Activated CD4-positive, alpha-beta T cell treated with anti-CD3 and anti-CD28 coated beads, Interleukin-10, Interleukin-2, amounts not matched to agents 100 ng/mL and 50 ng/mL, durations not matched to agents 16 hours and 8 hours (primary cell): ENCODE data around the gene LGR6.

Source experiments
- DNase-seq: peaks from one replicate; pipeline ENCODE4 v3.0.0-alpha.2; 2020

The LGR6 gene

DNA sequence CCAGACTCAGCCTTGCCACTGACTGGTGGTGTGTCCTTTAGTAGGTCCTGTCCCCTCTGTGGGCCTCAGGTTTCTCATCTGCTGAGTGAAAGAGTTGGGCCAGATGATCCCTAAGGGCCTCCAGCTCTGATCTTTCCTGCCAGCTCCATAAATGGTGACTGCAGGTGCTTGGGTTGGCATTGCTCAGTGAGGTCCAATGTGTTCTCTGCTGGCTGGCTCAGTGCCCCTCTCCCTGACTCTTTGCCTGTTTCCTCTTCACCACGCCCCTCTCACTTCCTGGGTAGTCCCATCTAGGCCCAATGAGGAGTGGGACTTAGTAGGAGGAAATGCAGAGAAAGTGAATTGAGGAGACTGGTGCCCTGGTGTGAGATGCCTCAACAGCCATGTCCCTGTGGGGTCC is 111.6 kb downstream of the LGR6 start:
- DNase-seq: no peak

- no peak for DNase-seq
These were observed 113.1 kb downstream of the LGR6 start for GRCh38 chr1:202306535-202307345.

- no peak for DNase-seq
These were observed 116.6 kb downstream of the LGR6 start for GRCh38 chr1:202310071-202310725.

- DNase-seq: no peak
These were observed 117.1 kb downstream of the LGR6 start for GRCh38 chr1:202310746-202311145.

DNA sequence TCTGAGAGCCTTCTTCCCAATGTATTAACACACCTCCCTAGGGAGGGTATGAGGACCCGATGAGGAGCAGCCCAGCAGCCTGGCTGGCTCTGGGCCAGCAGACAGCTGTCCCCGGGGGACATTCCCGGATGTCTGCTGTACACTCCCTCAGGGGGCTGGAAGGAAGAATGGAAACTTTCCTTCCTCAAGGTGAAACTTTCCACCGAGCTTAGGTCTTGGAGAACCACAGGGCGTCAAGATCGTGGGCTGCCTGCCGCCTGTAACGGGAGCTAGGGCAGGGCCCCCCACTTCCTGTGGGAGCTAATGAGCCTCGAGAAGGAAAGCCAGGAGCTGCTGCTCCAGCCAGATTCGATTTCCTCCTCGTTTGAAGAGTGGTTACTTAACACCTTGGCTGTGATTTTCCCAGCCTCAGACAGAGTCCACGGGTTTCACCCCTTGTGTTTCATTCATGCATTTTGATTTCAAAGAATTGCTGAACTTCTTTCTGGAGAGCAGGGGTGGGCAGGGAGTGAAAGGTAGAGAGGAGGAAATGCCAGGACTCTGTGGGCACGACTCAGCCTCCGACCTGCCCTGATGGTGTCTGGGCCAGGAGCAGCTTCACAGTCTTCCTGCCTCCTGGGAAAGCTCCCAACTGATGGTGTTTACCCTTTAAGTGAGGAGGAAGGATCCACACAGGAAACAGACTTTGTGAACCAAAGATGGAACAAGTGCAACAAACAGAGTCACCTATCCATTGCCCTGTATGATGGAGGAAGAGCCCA is 118.5 kb downstream of the LGR6 start:
- no peak for DNase-seq

GRCh38 chr1:202315576-202316168 is 122.1 kb downstream of the LGR6 start:
- DNase-seq: peak; percentile 76

DNA sequence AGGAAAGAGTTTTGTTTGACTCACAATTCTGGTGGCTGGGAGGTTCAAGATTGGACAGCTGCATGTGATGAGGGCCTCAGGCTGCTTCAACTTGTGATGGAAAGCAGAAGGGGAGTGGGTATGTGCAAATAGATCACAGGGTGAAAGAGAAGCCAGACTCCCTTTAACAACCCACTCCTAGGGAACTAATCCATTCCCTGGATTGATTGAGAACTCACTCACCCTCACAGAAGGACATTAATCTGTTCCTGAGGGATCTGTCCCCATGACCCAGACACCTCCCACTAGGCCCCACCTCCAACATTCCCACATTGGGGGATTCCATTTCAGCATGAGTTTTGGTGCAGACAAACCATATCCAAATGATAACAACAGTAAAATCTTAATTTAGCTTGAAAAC is 122.6 kb downstream of the LGR6 start:
- no peak for DNase-seq

GRCh38 chr1:202317941-202318925 is 124.6 kb downstream of the LGR6 start:
- no peak for DNase-seq

GRCh38 chr1:202319381-202320080 is 125.9 kb downstream of the LGR6 start:
- DNase-seq: peak; percentile 28

DNA sequence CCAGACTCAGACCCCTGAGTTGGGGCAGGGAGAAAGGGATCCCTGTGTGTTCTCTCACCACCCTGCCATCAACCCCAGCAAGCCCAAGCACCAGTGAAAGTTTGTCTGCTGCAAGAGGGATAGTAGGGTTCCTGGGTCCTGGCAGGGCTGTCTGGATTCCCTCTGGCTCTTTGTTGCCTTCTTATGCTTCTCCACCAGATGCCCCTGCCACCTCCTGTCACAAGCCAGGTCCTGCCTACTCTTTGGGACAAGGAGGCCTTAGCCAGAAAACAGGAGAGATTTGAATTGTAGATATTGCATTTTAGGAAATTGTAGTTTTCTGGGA is 126.4 kb downstream of the LGR6 start:
- DNase-seq: no peak

- no peak for DNase-seq
These were observed 130.1 kb downstream of the LGR6 start for GRCh38 chr1:202323731-202324130.

DNA sequence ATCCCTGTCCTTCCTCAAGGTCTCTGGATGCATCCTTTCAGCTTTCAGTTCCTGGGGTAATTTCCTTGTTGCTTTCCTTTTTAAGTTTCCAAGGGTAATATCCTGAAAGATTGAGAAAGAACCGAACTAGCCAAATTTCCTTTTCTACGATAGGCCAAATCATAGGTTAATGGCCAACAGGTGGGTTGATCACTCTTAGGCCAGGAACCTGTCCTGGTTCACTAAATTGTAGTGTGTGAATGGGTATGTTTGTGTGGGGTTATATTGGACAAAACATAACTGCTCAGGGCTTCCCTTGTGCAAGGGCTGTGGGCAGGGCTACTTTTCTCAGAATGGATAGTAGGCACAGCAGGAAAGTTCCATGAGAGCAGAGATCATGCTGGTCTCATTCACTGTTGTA is 131.0 kb downstream of the LGR6 start:
- no peak for DNase-seq

DNA sequence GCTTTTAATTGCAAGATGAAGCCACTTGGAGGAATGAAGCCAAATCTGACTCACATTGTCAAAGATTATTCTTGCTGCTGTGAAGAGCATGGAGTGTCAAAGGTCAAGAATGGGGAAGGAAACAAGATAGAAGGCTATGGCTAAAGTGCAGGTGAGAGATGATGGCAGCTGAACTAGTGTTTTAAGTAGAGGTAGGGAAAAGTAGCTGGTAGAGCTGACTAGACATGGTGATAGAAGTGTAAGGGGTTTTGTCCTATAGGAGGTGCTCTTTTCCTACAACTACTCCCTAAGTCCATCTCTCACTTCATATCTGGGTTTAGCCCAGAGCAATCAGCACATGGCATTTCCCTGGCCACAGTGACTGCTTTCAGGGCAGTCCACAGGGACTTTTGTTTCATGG is 136.3 kb downstream of the LGR6 start:
- DNase-seq: no peak

GRCh38 chr1:202333861-202334260 is 140.3 kb downstream of the LGR6 start:
- no peak for DNase-seq

GRCh38 chr1:202343652-202344349 is 150.2 kb downstream of the LGR6 start:
- DNase-seq: peak; percentile 66

- no peak for DNase-seq
These were observed 154.5 kb downstream of the LGR6 start for GRCh38 chr1:202348005-202348508.

DNA sequence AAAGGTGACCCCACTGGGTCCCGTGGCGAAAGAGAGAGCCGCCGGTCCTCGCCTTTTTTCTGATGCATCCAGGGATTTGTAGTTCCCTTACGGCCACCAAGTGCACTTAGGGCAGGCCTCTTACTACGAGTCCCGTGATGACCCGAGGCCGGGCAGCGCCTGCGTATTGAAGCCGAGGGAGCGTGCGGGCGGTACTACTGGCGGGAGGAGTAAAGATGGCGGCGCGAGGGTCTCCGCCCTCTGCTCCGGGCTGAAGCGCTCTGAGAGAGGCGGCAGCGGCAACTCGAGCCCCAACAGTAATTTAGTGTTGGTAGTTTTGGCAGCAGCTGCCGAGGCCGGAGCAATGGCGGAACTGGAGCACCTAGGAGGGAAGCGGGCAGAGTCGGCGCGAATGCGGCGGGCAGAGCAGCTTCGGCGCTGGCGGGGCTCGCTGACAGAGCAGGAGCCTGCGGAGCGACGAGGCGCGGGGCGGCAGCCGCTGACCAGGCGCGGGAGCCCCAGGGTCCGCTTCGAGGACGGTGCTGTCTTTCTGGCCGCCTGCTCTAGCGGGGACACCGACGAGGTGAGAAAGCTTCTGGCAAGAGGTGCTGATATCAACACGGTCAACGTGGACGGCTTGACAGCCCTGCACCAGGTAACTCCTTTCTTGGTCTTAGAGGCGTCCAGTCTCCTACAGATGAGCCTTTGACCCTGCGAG is 155.1 kb downstream of the LGR6 start, which contains the start of gene PPP1R12B:
TSS of gene PPP1R12B (plus strand) at position 191 of the 697 bp plus-strand sequence. CDS start at position 344, 153 bp downstream.
- peak; percentile 98 for DNase-seq

GRCh38 chr1:202349206-202349928 is 155.8 kb downstream of the LGR6 start:
- peak; percentile 23 for DNase-seq

GRCh38 chr1:202351725-202352124 is 158.1 kb downstream of the LGR6 start:
- DNase-seq: no peak
